Left cardiac atrium (tissue), 4 donors: ENCODE data around the gene ARHGAP15. TPM values are rescaled to one million over a fixed set of nuclear protein-coding genes. Genes with fewer than 3 reads are reported as not detected.

ENCODE experiments used
- ATAC-seq, 2 donors: fragments of 200-7000 bp; cut with Tn5 transposase; one replicate each; pipeline ENCODE4 v1.9.1; 2020; ENCODE audit warnings: mild to moderate bottlenecking in 2 of 2, moderate library complexity in 2 of 2
- DNase-seq: peaks from one replicate; pipeline ENCODE4 v3.0.0-alpha.2; 2020
- intact Hi-C, 2 donors: fragments of 100-400 bp; cut with DNase I; formaldehyde crosslinking; loops; one replicate each; pipeline versions ENCODE4 v1.14.1 to v1.15.1; 2022 to 2023
- total RNA-seq, 2 donors: library from RNA; stranded (reverse); fragmentation: NEBNext Ultra II Directional; extraction: Animal tissue kit (Norgen Biotek cat#: 25700); gene quantifications; one replicate each; pipeline ENCODE4 v1.2.1, GENCODE V29; 2021
- donor health status: DM: no; HTN: yes; CAD: no.
- donor health status: DM: no; HTN: yes; CAD: no; lungs with severe emphysema.
- donor health status: DM: yes; HTN: yes; CAD: no.
- donor health status: Dilated cardiomyopathy.

The ARHGAP15 gene
- total RNA-seq, 2 donors from 2014 or later, result 7.2 to 8.7 TPM

DNA sequence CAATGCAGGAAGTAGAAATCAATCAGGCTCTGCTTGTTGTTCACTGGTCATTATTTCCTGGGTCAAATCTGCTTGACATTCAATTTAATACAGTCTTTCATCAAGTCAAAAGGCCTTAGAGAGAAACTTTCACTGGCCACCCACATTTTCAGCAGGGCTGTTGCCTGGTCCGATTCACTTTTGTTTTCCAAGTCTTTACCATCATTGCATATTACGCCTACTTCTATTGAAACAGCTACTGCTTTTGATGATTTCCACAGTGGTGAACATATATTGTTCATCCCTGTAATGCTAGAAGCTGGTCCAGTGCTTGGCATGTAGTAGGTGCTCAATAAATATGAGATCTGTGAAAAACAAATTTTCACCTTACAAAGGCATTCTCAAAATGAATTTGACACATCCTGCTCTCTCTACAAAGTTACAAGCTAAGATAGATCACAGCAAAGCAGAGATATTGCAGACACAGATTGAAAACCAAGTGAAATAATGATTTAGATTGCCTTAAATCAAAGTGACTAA is 600.1 kb downstream of the ARHGAP15 start:
- DNase-seq, result no peak
- ATAC-seq, result no peak
- intact Hi-C loops, result no loop called here

DNA sequence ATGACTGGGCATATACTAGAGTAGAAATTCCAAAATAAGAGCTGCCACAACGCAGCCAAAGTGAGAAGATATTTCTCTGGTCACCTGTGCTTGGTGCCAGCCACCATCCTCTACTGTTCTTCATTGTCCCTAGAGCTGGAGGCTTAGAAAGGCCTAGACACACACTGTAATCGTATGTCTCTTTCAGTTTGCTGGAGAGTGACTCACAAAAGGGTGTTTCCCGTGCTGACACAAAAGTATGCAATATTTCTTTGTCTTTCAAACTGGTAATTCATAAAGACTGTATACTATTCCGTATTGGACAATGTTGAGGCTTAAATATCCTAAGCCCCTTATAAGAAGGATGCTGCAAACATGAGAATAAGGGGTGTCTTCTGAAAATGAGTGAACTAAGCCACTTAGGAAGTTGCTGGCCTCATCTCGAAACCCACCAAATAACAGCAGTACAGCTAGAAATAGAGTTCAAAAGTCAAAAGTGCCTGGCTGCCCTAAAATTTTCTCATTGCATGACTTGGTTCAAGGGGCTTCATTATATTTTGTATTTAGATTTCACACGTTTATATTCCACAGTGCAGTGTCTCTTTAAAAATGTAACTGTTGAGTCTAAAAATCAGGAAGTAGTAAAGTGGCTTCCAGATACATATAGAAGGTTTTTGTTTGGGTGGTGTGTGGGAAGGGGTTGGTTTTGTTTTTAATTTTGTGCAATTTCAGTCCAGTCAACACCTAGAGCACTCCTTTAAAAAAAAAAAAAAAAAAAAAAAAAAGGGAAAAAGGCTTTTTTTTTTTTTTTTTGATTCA is 601.1 kb downstream of the ARHGAP15 start:
- intact Hi-C loops, result no loop called here
- ATAC-seq, result no peak
- no peak for DNase-seq

DNA sequence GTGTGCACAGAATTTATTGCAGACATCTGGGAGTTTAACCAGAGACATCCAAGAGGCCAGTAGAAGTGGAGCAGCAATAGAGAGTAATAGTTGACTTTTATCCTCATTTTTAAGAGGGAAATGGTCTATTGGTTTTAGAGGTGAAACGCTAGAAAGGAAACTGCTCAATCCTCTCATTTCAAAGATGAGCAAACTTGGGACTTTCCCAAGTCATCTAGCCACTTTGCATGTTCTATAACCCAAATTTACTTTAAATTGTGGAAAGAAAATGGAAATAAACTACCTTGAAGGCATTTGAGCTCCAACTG is 601.7 kb downstream of the ARHGAP15 start:
- ATAC-seq (no peak), DNase-seq (no peak)
- intact Hi-C loops, result no loop called here

DNA sequence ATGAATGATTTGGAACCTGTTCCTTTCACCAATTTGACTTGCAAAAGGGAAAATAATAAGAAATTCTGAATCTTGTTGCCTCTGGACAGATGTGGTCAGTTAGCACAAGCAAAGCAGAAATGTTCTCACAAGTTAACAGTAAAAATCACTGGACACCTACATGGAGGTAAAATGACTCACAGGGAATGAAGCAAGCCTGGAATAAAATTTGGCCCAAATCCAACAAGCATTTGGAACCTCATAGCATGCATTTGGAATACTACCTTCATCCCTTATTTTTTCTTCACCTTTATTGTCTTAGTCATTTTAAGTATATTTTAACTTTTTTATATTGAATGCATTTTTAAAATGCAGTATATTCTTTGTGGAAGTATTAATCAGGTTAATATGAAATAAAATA is 602.9 kb downstream of the ARHGAP15 start:
- intact Hi-C loops, result no loop called here
- ATAC-seq, result peak in 1 of 2 donors; percentile 15
- no peak for DNase-seq

DNA sequence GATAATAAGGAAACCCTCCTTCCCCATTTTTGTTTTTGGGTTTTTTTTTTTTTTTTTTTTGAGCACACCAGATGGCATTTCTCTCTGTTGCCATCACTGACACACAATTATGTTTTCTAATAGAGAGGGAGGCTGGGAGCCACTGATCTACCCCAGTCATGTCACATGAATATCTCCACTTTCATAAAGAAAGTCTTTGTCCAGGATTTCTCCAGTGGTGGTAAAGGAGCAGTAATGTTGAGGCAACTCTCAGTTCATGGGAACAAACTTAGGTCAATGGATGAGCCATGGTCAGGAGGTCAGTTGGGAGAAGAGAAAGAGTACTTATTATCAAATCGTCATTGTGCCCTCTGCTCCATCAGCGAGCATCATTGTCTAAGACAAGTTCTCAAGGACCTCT is 603.7 kb downstream of the ARHGAP15 start:
- intact Hi-C loops, result no loop called here
- no peak for ATAC-seq
- DNase-seq, result no peak

DNA sequence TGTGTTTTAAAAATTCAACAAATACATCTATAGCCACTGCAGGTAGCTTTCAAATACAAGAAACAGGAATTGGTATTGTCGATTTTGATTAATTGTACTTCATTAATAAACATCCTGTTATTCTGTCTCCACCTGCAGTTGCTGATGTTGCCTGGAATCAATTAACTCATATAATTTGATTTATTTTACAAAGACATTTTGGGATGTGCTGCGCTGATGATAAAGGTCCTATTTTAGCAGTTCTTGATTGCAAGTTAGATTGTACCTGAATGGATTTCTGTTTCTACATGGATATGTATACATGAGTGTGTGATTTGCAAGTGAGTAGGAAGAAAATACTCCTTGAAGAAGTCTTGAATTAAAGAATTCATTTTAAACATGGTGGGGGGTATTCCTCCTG is 605.3 kb downstream of the ARHGAP15 start:
- no peak for ATAC-seq
- intact Hi-C loops, result no loop called here
- no peak for DNase-seq

DNA sequence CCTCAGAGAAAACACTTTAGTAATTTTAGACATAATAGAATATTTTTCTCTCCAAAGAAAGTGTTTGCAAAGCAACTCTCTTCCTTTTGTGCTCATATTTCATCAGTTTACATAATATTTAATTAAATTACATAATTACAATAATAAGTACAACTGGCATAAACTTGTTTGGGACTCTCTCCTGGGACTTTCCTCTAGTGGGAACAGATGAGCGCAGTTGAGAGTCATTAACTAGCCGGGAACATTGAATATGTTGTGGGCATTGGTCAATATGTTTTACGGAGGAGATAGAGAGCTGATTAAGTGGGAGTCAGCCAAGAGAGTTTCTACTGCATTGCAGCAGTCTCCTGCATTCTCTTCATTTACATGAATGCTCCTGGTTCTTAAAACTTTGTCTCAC is 607.7 kb downstream of the ARHGAP15 start:
- intact Hi-C loops, result no loop called here
- DNase-seq, result no peak
- no peak for ATAC-seq

DNA sequence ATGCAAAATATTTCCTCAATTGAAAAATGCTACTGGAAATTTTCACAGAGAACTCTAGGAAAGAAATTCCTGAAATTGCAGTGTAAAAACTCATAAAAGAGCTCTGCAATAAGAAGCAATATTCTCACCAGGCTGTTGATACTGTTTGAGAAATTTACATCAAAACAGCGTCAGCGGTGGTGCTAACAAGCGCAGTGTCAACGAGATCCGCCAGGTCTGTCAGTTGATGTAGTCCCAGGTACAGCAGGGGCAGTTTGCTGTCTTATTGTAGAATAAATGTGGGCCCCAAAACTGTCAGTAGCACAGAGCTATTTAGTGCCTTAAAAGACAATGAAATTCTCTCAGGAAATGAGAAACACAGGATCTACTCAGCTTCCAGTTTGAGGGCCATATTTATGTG is 611.2 kb downstream of the ARHGAP15 start:
- ATAC-seq (no peak), DNase-seq (no peak)
- intact Hi-C loops, result no loop called here

DNA sequence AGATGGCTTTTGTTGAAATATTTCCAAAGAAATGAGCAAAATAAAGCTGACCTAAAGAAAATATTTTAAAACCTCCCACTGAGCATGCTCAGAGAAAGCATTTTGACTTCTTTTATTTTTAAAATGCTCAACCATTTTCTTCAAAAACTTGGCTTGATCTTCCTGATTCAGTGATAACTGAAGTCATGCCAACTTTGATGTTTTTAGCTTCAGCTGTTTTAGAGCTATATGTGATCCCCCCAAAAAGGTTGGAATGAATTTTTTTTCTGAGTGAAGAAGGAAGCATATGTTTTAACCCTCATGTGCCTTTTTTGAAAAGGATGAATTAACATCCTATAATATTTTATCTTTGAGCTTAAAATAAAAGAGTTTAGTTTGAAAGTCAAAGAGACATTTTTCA is 612.0 kb downstream of the ARHGAP15 start:
- DNase-seq (no peak), ATAC-seq (no peak)
- intact Hi-C loops, result no loop called here

DNA sequence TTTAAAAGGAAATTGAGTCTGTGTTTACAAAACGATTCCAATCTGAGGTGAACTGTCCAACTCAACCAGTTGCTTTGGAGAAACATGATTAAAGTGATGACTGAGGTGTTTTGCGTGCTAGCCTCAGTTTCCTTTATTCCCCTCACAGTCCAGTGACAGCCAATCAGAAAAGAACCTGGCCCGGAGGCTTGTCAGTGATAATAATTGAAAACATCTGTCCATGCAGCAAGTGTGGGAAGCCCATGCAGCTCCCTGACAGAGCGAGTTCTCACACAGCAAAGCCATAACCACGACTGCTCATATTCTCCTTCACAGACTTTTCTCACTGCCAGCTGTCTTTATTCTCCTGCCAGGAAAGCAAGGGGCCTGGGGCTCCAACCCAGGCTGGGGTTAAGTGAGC is 613.4 kb downstream of the ARHGAP15 start:
- intact Hi-C loops, result no loop called here
- DNase-seq (no peak), ATAC-seq (no peak)

DNA sequence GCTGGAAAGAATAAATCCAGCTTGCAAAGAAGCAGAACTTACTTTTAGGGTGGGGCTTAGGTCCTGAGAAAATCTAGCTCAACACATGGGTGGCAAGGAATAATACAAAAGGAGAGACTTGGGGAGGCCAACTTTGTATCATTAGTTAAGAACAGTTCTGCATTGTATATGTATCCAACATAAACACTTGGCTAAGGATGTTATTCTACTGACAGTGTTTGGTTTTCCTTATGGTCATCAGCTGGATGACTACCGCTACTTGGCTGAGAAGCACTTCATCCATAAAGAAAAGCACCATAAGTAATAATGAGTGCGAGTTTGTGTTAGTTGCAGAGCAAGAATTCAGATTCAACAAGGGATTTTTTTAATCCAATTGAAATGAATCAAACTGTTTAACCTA is 614.9 kb downstream of the ARHGAP15 start:
- ATAC-seq (no peak), DNase-seq (no peak)
- intact Hi-C loops, result no loop called here

DNA sequence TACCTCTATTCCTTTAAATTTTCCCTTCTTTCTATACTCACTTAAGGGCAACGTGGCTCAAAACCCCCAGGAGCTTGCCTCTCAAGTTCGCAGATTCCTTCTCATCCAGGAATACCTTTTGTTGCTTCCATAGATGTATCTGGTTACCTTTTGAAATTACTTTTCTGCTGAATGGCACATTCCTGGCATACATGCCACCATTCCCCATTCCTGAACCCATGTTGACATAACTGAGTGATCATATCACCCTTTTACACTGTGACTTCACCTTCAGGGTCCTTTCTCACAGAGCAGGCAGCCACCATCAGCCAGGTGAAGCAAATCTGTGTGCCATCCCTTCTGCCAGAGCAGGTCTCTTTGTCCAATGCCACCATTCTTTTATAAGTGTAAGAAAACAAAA is 615.8 kb downstream of the ARHGAP15 start:
- intact Hi-C loops, result no loop called here
- ATAC-seq, result no peak
- DNase-seq, result no peak

DNA sequence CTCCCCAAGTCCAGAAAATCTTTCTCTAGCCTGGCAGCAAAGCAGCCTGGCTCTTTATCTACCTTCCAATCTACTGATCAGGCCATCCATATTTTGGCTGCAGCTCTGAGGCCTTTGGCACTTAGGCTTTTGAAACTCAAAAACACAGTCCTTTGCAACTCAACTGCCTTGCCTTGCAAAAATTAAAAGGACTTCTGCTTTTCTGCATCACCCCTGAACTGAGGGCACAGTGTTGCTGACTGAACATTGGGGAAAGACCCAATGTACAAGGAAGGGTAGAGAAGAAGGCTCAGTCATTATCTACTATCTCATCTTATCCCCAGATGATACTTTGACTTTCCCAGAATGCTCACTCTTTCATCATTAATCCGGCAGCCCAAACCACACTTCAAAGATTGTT is 625.5 kb downstream of the ARHGAP15 start:
- intact Hi-C loops, result no loop called here
- DNase-seq (no peak), ATAC-seq (no peak)

DNA sequence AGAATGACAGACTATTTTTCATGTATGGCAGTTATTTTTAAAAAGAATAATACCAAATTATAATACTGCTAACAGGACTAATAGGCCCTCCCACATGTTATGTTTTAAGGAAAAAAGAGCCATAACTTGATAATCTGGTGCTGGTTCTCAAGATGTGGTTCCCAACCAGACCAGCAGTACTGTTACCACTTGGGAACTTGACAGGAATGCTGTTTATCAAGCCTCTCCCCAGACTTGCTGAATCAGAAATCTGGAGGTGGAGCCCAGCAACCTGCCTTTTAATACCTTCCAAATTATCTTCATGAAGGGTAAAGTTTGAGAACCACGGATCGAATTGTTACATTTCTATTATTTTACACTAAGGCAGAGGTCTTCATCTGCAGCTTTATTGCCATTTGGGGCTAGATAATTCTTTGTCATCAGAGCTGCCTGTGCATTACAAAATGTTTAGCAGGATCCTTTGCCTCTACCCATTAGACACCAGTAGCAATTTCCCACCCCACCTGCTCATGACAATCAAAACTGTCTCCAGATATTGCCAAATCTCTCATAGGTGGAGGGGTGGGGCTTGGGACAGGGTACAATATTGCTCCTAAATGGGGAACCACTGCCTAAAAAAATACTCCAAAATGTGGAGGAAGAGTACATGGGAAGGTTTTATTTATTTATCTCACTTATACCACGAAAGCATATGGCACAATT is 629.6 kb downstream of the ARHGAP15 start:
- no peak for ATAC-seq
- no peak for DNase-seq

DNA sequence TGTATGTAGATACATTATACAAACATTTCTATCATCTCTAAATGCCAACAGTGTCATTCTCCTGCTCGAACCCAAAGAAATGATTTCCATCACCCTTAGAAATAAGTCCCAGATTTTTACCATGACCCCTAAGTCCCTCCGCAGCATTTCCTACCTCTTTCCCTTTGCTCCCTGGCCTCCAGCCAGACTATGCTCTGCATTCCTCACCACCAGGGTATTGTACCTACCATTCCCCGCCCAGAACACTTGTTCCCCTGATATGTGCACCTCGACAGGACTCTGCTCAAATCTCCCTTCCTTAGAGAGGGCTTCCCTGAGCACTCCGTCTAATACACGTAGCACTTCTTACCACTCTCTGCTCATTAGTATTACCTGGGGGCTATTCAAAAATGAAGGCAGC is 630.2 kb downstream of the ARHGAP15 start:
- intact Hi-C loops, result no loop called here
- DNase-seq, result no peak

More for the DNA sequence above, 629.6 kb downstream of the ARHGAP15 start:
- intact Hi-C loops, result no loop called here

DNA sequence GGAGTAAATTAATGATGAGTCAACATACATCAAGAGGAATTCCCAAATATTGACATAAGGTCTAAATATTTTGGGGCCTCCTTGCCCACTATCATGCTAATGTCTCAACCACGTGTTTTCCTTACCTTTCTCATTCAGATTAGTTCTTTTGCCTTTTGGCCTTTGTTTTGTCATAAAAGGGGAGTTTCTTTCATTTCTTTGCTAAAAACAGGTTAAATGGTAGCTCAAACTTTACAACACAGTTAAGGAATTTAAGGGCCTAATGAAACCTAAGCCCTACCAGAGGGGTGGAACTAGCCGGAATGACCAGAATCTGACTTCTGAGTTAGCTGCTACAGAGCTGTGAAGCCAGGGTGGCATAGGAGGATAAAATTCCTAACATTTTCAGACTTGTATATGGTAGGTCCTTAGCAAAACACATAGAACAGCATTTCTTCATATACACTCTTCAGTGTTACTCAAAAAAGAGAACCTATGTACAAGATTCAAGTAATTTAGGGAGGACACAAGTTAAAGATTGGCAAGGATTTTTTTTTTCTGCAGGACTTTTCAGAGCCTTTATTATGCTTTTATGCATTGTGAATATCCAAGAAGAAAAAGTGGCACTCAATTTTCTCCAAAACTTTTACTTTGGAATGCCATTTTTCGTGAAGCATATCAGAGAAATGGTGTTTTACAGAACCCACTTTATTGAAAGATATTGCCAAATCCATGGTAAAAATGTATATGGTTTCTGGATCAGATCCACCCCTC is 633.1 kb downstream of the ARHGAP15 start:
- intact Hi-C loops, result no loop called here
- ATAC-seq, result no peak
- no peak for DNase-seq

More for the DNA sequence above, 630.2 kb downstream of the ARHGAP15 start:
- ATAC-seq, result no peak

DNA sequence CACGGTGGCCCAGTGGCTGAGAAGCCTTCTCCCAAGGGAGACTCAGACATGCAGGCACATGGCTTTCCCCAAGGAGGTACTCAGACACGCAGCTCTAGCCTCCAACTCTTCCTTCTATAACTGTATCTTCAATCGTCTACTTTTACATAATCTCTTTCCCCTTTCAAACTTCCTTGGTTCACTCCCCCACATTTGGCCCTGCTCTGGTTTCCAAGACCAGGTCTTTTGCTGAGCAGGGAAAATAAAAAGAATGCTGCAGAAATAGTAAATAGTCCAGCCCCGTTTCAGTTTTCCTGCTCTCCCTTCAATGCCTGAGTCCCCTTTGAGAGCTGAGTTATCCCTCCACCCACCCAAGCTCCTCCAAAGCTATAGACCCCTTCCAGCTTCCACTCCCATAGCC is 635.0 kb downstream of the ARHGAP15 start:
- DNase-seq (no peak), ATAC-seq (no peak)
- intact Hi-C loops, result no loop called here

DNA sequence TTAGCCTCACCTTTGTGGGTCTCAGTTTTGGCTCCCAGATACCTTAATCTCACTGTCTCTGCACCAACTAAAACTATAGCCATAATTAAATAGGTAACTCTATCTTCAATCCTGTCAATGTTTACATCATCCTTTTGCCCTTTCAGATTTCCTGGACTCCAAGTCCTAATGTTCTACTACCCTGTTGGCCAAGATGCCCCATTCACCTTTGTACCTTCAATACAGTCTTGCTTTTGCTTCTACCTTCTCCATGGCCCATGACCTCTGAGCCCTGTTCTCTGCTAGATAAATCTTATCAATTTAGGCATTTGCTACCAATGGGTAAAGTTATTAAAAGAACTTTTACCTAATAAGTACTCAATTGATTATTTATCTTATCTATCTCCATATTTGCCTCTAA is 635.5 kb downstream of the ARHGAP15 start:
- DNase-seq (no peak), ATAC-seq (no peak)
- intact Hi-C loops, result no loop called here

DNA sequence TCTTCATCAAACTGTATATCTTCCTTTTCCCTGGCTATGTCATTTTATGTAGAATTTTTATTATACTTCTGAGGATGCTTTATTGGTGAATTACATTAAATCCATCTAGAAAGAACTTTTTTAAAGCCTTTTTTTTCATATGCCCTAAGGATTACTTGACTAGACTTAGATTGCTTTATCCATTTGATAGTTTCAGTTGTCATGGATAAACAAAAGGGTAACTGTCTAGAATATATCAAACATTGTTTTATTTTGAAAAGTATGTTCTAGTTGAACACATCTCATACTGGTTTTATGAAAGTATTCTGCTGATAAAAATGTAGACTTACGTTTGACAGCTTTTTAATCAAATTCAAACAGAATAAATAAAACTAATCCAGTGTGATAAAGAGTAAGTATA is 639.8 kb downstream of the ARHGAP15 start:
- ATAC-seq (no peak), DNase-seq (no peak)
- intact Hi-C loops, result no loop called here

DNA sequence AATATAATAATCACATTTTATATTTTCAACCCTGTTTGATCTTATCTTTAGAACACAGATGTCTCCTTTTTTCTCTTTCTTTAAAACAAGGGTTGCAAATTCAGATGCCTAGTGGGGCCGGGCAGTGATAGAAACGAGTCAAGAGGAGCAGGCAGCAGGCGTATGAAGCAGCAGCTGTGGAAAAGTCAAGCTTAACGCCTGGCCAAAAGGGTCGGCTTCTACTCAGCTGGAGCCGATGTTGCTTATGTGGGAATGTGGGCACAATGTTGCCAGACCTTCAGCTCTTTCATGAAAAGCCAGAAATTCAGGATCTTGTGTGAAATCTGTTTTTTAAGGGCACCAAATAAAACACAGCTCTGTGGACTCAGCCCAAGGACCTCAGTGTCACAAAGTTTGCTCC is 642.7 kb downstream of the ARHGAP15 start:
- intact Hi-C loops, result no loop called here
- DNase-seq (no peak), ATAC-seq (no peak)
